Measurements from ENCODE around the gene KCTD15.
"Not testable (repeated sequence)": the region's sequence is repeated elsewhere in the genome, so short reads cannot be mapped to it uniquely, and the experiment has no call there.

The KCTD15 gene

GRCh38 chr19:33814181-33815165 lies 17.8 kb downstream of the KCTD15 start:
- DNase-seq (ENCODE audit: low spot score), result no peak

- DNase-seq (ENCODE audit: low spot score), result no peak
Observed at GRCh38 chr19:33815380-33816340, 19.0 kb downstream of the KCTD15 start.

- DNase-seq (ENCODE audit: low spot score), result no peak
Observed at GRCh38 chr19:33818411-33818810, 21.7 kb downstream of the KCTD15 start.

- not testable (repeated sequence) for DNase-seq (ENCODE audit: low spot score)
Observed at GRCh38 chr19:33819078-33819477, 22.4 kb downstream of the KCTD15 start.

DNA sequence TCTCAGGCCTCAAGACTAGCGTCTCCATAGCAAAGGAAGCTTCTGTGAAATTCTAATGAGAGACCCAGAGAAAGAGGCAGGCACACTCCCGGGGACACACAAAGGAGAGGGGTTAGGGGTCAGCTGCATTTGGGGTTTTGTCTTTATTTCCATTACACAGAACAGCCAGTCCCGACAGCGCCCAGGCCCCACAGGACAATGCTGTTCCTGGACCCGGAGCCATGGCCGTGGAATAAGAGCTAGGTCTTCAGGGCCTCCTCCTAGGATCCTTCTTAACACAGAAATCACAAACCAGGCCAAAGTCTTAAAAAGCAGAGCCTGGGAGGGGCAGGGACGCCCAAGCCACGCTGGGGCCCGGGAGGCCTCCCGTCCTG lies 22.8 kb downstream of the KCTD15 start:
- DNase-seq (ENCODE audit: low spot score), result no peak

DNA sequence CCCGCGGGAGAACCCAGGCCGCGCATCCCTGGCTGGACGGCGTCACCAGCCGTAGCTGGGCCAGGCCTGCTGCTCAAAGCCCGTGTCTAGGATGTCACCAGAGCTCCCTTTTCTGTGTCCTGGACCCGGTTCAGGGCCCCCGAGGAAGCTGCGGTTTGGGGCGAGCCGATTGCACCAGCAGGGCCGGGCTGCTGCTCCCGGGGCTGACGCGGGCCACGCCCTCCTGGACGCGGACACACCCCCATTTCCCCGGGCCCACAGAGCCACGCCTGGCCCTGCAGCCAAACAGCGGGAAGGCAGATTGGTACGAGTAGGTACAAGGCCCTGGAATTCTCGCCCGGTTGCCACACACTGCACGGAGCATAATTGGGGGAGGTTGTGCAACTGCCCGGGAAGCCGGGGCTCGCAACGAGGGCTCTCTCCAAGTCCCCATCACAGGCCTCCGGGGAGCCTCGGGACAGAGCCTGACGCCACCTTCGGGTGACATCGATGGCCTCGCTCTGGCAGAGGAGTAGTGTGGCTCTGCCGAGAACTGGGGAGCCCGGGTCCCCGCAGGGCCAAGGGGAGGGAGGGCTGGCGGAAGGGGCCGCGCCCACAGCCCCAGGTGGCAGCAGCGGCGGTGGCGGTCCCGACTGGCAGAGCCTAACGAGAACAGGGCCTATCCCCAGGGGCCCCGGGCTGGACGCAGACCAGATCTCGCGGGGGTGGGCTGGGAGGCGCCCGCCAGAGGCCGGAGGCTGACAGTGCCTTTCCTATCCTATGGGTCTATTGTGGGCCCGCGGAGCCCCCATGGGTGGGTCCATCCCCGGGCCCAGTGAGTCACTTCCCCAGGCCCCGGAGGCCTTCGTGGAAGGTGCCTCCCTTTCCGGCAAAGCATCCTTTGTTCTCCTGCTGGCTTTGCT lies 23.5 kb downstream of the KCTD15 start:
- DNase-seq (ENCODE audit: low spot score), result peak; percentile 50

GRCh38 chr19:33821871-33822270 lies 25.2 kb downstream of the KCTD15 start:
- DNase-seq (ENCODE audit: low spot score), result no peak

GRCh38 chr19:33823341-33823740 lies 26.7 kb downstream of the KCTD15 start:
- no peak for DNase-seq (ENCODE audit: low spot score)

- no peak for DNase-seq (ENCODE audit: low spot score)
Observed at GRCh38 chr19:33825556-33825955, 28.9 kb downstream of the KCTD15 start.

- no peak for DNase-seq (ENCODE audit: low spot score)
Observed at GRCh38 chr19:33826521-33826920, 29.9 kb downstream of the KCTD15 start.

GRCh38 chr19:33828266-33829075 lies 31.8 kb downstream of the KCTD15 start:
- no peak for DNase-seq (ENCODE audit: low spot score)

DNA sequence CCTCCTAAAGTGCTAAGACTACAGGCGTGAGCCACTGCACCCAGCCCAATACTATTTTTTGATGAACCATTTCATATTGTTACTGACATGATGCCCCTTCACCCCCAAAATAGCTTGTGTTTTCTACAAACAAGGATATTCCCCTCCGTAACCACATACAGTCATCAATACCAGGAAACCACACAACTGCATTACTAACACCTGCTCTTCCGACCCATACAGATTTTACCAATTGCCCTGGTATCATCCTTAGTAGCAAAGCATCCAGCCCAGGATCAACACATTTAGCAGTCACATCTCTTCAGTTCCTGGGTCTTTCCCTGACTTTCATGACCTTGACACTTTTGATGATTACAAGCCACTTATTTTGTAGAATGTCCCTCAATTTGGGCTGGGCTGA lies 33.6 kb downstream of the KCTD15 start:
- no peak for DNase-seq (ENCODE audit: low spot score)

DNA sequence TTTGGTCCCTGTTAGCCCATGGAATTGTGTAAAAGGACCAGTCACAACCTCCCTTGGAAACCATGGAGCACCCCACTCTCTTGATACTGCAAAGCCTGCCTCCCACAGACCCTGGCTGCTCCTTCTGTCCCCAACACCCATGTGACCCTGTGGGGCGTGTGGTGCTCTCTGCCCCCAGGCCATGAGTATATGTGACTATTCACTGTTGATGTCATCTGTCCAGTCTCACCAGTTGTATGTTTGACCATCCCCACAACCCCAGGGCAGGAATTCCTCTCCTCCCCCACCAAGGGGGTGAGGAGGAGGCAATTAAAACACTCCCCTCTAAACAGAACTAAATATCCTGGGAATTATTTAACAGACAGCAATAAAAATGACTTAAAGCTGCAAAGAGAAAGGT lies 35.2 kb downstream of the KCTD15 start:
- DNase-seq (ENCODE audit: low spot score), result no peak

DNA sequence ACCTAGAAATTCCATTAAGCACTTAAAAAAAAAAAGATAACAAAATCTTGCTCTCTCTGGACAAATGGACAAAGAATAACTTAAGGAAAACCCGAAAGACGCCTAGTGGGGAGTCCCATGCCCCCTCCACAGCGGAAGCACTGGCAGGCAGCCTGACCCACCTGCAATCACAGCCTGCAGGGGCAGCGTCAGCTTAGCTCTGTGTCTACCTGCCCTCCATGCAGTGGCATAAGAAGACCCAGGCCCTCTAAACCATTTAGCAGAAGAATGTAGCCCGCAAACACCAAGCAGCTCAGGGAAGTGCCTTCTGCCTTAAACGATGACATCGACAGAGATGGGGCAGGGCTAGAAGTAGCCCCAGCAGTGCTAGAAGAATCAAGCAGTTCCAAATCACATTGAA lies 36.0 kb downstream of the KCTD15 start:
- DNase-seq (ENCODE audit: low spot score), result no peak

DNA sequence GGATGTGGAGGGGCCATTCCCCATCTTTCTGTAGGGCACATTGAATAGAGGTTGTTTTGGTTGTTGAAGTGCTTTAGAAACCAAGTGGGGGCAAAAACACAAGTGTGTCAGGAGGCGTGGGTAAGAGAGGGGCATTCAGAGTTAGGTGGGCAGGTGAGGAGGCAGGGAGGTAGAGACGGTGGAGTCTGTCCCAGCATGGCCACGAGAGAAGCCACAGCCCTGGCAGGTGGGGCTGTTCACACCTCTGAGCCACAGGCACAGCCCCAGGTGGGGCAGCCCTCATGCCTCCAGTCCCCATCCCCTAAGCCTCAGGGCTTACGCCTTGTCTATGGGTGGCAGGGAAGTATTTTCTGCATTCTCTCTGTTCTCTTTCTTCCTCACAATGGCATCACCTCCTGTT lies 43.7 kb downstream of the KCTD15 start:
- no peak for DNase-seq (ENCODE audit: low spot score)

DNA sequence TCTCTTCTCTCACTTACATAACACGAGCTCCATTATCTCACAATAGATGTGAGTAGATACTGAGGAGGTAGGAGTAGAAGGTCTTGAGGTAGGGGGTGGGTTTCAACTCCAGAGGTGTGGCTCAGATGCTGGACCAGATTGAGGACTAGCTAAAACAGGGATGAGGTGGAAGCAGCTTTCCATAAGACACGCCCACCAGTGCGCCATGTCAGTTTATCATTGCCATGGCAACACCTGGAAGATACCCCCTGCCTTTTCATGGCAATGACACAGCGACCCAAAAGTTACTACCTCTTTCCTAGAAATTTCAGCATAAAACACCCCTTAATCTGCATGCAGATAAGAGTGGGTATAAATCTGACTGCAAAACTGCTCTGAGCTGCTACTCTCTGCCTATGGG lies 44.1 kb downstream of the KCTD15 start:
- DNase-seq (ENCODE audit: low spot score), result no peak

- DNase-seq (ENCODE audit: low spot score), result no peak
Observed at GRCh38 chr19:33841685-33842084, 45.0 kb downstream of the KCTD15 start.

DNA sequence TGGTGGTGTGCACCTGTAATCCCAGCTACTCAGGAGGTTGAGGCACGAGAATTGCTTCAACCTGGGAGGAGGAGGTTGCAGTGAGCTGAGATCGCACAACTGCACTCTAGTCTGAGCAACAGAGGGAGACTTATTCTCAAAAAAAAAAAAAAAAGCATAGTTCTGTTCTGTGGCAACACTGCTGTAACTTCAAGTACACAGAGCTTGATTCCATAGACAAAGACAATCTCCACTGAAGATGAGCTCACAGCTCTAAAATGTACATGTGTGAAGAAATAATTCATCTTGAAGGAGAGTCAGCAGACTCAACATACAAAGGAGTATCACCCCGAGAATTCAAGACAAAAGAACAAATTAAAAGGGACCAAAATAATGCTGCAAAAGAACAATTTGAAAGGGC lies 47.8 kb downstream of the KCTD15 start:
- no peak for DNase-seq (ENCODE audit: low spot score)

DNA sequence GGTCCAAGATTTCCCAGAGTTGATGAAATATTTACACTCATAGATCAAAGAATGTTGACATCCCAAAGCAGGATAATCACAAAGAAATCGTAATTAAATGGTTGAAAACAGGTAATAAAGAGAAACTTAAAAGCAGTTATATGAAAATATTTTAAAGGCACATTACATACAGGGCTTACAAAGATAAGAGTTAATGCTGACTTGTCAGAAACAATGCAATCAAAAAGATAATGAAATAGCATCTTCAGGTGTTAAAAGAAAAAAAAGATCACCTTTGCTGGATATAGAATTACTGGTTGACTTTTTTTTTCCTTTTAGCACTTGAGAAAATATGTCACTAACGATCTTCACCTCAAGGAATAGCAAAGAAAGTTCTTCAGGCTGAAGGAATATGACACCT lies 48.8 kb downstream of the KCTD15 start:
- DNase-seq (ENCODE audit: low spot score), result no peak

GRCh38 chr19:33849551-33850147 lies 53.0 kb downstream of the KCTD15 start:
- no peak for DNase-seq (ENCODE audit: low spot score)
